NT2/D1 (cell line): ENCODE measurements around the gene CORO7.

ENCODE experiments used
- SUZ12 ChIP-seq: IDR thresholded peaks from 2 replicates; pipeline ENCODE4 v1.6.1; 2011; ENCODE audit not compliant: insufficient read length, insufficient read depth; ENCODE audit errors: extremely low read depth
- ZNF274 ChIP-seq: IDR thresholded peaks from 2 replicates; pipeline ENCODE4 v1.6.1; 2011; ENCODE audit warnings: mild to moderate bottlenecking, low read depth, low read length

- no peak for TF ChIP-seq ZNF274
- TF ChIP-seq SUZ12: no peak
Observed at GRCh38 chr16:4443986-4444385, 27.6 kb upstream of the CORO7 start.
